NCI-H146 (cell line): ENCODE measurements around the gene CDC37.

Experiments
- DNase-seq: peaks from one replicate; lab custom pipeline; 2025; lab: John Stamatoyannopoulos, UW

The CDC37 gene

GRCh38 chr19:10352764-10353671 lies 50.3 kb downstream of the CDC37 start:
- no peak for DNase-seq

- no peak for DNase-seq
These were observed 56.8 kb downstream of the CDC37 start for GRCh38 chr19:10346509-10346908.

DNA sequence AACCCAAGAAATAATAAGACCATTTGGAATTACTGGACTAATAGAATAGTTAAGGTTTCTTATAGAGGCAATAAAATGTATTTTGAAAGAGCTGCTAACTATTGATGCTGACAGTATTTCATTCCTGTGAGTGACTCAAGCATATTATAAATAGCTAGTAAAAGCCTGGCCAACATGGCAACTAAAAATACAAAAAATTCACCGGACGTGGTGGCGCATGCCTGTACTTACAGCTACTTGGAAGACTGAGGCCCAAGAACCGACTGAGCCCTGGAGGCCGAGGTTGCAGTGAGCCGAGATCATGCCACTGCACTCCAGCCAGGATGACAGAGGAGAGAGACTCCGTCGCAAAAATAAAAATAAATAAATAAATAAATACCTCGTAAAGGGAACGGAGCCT lies 58.6 kb downstream of the CDC37 start:
- DNase-seq, result no peak

GRCh38 chr19:10343495-10343894 lies 59.8 kb downstream of the CDC37 start:
- no peak for DNase-seq
